ENCODE data around the gene TESK1.
A peak's percentile ranks its signal among the peaks of the same experiment; 100 is the strongest.
"Not testable (repeated sequence)": the region's sequence is repeated elsewhere in the genome, so short reads cannot be mapped to it uniquely, and the experiment has no call there.

Gene TESK1

GRCh38 chr9:35616681-35617459 lies 11.8 kb downstream of the TESK1 start:
- peak; percentile 54 for DNase-seq

GRCh38 chr9:35617548-35617947 lies 12.5 kb downstream of the TESK1 start:
- DNase-seq = no peak

- no peak for DNase-seq
Observed at GRCh38 chr9:35618325-35618727, 13.3 kb downstream of the TESK1 start, which contains the start of gene CD72. CD72 (minus strand) TSS chr9:35618413; CDS start chr9:35618303, 110 bp downstream.

GRCh38 chr9:35618854-35619799 lies 14.1 kb downstream of the TESK1 start:
- DNase-seq = no peak

- no peak for DNase-seq
Observed at GRCh38 chr9:35619800-35620158, 14.7 kb downstream of the TESK1 start.

GRCh38 chr9:35627575-35627974 lies 22.5 kb downstream of the TESK1 start:
- DNase-seq = no peak

- no peak for DNase-seq
Observed at GRCh38 chr9:35628389-35628991, 23.4 kb downstream of the TESK1 start.

- DNase-seq = no peak
Observed at GRCh38 chr9:35629597-35629996, 24.5 kb downstream of the TESK1 start.

GRCh38 chr9:35635730-35636129 lies 30.7 kb downstream of the TESK1 start:
- DNase-seq = no peak

- DNase-seq = no peak
Observed at GRCh38 chr9:35636135-35636876, 31.2 kb downstream of the TESK1 start.

GRCh38 chr9:35636877-35637246 lies 31.8 kb downstream of the TESK1 start:
- DNase-seq = not testable (repeated sequence)

GRCh38 chr9:35637427-35637955 lies 32.4 kb downstream of the TESK1 start:
- not testable (repeated sequence) for DNase-seq

- not testable (repeated sequence) for DNase-seq
Observed at GRCh38 chr9:35638751-35639150, 33.7 kb downstream of the TESK1 start.

GRCh38 chr9:35639225-35639624 lies 34.2 kb downstream of the TESK1 start:
- not testable (repeated sequence) for DNase-seq

- no peak for DNase-seq
Observed at GRCh38 chr9:35639631-35640030, 34.6 kb downstream of the TESK1 start.

GRCh38 chr9:35640431-35640830 lies 35.4 kb downstream of the TESK1 start:
- DNase-seq = not testable (repeated sequence)

- DNase-seq = not testable (repeated sequence)
Observed at GRCh38 chr9:35641478-35641877, 36.4 kb downstream of the TESK1 start.

GRCh38 chr9:35643046-35643445 lies 38.0 kb downstream of the TESK1 start:
- DNase-seq = no peak

GRCh38 chr9:35645736-35646135 lies 40.7 kb downstream of the TESK1 start:
- DNase-seq = not testable (repeated sequence)

- no peak for DNase-seq
Observed at GRCh38 chr9:35646153-35646532, 41.1 kb downstream of the TESK1 start.

GRCh38 chr9:35646533-35647265 lies 41.6 kb downstream of the TESK1 start:
- peak; percentile 93 for DNase-seq

Data from stimulated activated CD4-positive, alpha-beta T cell treated with anti-CD3 and anti-CD28 coated beads, Interleukin-4, amount 100 ng/mL, for 1 hour (primary cell).